GM21515 (cell line): Measurements from ENCODE around the gene NEK1.
A peak's percentile ranks its signal among the peaks of the same experiment; 100 is the strongest.
"Not testable (repeated sequence)": the region's sequence is repeated elsewhere in the genome, so short reads cannot be mapped to it uniquely, and the experiment has no call there.

Experiments used
- ATAC-seq: cut with Tn5 transposase; IDR thresholded peaks from one replicate; pipeline ENCODE4 v1.9.1; 2021; ENCODE audit not compliant: unreplicated experiment

The NEK1 gene

GRCh38 chr4:169601016-169601771 lies 11.2 kb downstream of the NEK1 start:
- ATAC-seq, result peak; percentile 50

GRCh38 chr4:169594560-169595195 lies 17.7 kb downstream of the NEK1 start:
- no peak for ATAC-seq

DNA sequence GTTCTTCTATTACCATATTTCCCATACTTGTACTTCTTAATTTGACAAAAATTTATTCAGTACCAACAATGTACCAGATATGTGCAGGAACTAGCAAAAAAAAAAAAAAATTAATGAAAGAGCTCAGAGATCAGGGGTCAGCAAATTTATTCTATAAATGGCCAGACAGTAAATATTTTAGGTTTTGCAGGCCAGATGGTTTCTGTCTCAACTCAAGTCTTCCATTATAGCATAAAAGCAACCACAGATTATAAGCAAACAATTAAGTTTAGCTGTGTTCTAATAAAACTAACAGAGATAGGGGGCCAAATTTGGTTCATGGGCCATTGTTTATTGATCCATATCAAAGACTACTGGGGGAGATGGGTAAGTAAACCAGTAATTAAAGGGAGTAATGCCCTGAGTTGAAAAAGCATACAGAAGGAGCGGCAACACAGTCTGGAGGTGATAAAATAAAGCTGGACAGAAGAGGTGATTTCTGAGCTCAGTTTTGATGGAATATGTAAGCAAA lies 19.3 kb downstream of the NEK1 start:
- ATAC-seq, result no peak

GRCh38 chr4:169583563-169583962 lies 28.8 kb downstream of the NEK1 start:
- ATAC-seq, result no peak

GRCh38 chr4:169582706-169583105 lies 29.7 kb downstream of the NEK1 start:
- ATAC-seq, result peak; percentile 8

GRCh38 chr4:169582203-169582602 lies 30.2 kb downstream of the NEK1 start:
- ATAC-seq, result peak; percentile 87

DNA sequence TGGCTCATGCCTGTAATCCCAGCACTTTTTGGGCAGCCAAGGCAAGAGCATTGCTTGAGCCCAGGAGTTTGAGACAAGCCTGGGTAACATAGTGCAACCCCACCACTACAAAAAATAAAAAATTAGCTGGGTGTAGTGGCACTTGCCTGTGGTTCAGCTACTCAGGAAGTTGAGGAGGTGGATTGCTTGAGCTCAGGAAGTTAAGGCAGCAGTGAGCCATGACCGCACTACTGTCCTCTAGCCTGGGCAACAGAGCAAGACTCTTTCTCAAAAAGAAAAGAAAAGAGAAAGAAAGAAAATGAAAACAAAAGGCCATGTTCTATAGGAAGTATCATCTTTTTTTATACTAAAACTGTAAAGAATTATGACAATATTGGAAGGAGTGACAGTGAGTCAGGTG lies 38.5 kb downstream of the NEK1 start:
- ATAC-seq, result no peak

- ATAC-seq, result no peak
Measured at GRCh38 chr4:169571435-169571834, 40.9 kb downstream of the NEK1 start.

DNA sequence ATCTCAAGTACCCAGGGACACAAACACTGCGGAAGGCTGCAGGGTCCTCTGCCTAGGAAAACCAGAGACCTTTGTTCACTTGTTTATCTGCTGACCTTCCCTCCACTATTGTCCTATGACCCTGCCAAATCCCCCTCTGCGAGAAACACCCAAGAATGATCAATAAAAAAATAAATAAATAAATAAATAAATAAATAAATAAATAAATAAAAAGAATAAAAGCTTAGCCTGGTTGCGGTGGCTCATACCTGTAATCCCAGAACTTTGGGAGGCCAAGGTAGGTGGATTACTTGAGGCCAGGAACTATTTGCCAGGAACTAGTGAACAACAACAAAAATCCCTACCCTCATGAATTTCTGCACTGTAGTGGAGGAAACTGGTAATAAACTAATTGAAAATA lies 41.4 kb downstream of the NEK1 start:
- ATAC-seq, result not testable (repeated sequence)

DNA sequence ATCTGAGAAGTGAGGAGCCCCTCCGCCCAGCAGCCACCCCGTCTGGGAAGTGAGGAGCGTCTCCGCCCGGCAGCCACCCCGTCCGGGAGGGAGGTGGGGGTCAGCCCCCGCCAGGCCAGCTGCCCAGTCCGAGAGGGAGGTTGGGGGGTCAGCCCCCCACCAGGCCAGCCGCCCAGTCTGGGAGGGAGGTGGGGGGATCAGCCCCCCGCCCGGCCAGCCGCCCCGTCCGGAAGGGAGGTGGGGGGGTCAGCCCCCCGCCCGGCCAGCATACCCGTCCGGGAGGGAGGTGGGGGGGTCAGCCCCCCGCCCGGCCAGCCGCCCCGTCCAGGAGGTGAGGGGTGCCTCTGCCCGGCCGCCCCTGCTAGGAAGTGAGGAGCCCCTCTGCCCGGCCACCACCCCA lies 42.1 kb downstream of the NEK1 start:
- not testable (repeated sequence) for ATAC-seq

- ATAC-seq, result not testable (repeated sequence)
Measured at GRCh38 chr4:169569188-169569587, 43.2 kb downstream of the NEK1 start.

DNA sequence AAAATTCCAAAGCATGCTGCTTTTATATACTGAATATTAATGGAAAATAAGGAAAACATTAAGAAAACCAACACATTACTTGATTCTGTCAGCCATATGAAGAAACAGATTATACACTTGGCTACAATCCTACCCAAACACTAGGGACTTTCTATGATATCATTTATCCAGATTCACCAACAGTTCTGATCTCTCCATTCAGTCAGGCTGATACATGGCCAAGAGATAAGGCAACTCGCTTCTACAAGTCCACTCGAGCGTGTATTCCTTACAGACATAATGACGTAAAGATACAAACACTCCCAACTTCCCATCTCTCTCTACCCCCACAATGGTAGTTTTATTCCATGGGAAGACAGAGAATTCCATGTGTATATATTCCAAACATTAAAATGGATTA lies 44.5 kb downstream of the NEK1 start:
- ATAC-seq, result no peak

DNA sequence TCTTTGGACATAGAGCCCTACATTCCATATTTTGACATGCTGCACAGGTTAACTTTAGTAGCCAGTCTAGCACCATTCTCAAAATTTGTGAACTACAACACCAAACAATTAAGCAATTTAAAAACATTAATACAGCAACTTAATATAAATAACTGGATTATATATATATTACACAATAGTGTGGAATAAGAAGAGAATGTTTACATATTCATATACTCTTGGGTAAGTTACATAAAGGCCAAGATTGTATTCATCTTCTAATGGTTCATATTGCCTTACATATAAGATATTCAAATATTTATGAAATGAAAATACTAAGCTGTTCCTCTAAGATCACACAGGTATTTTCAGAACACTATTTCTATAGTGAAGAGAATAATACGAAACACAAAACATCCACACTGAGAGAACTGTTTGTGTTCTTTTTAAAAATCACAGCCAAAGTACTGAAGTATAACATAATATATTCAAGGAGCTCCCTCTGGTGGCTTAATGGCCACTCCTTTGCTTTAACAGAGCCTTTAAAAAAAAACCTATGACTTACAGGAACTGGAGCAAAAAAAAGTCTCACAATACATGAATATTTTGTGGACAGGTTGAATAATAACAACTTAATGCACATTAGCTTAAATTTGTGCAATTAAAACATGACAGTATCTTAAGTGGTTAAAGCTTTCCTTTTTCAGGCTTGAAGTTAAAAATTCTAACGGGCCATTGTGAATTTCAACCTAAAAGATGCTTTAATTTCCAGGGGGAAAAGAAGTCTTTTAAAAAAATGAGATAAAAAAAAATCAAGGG lies 46.2 kb downstream of the NEK1 start:
- ATAC-seq, result peak; percentile 89

DNA sequence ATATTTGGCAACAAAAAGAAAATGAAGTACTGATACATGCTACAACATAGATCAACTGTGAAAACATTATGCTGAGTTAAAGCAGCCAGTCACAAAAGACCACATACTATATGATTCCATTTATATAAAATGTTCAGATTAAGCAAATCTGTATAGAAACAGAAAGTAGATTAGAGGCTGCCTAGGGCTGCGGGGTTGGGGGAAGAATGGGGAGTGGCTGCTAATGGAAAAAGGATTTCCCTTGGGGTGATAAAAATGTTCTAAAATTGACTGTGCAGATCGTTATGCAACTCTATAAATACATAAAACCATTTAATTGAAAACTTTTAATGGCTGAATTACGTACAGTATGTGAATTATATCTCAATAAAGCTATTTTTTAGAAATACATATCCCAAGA lies 46.8 kb downstream of the NEK1 start:
- no peak for ATAC-seq

- no peak for ATAC-seq
Measured at GRCh38 chr4:169557061-169557636, 55.2 kb downstream of the NEK1 start.

DNA sequence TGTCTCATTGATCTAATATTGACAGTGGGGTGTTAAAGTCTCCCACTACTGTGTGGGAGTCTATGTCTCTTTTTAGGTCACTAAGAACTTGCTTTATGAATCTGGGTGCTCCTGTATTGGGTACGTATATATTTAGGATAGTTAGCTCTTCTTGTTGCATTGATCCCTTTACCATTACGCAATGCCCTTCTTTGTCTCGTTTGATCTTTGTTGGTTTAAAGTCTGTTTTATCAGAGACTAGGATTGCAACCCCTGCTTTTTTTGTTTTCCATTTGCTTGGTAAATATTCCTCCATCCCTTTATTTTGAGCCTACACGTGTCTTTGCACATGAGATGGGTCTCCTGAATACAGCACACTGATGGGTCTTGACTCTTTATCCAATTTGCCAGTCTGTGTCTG lies 65.8 kb downstream of the NEK1 start:
- not testable (repeated sequence) for ATAC-seq

DNA sequence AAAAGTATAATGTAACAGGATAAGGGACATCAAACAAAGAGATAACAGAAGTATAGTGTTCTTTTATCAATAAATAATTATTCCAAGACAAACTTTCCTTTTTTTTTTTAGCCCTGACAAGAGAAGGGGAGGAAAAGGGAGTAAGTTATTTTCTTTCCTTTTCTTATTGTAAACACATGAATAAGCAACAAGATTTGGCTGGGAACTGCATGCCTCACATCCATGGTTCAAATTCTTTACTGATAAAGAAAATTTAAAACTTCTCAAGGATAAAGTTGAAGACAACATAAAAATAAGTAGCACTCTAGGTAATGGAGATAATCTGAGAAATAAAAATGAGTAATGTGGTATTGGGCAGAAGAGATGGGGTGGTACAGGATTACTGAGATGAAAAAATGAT lies 71.6 kb downstream of the NEK1 start:
- ATAC-seq, result no peak

DNA sequence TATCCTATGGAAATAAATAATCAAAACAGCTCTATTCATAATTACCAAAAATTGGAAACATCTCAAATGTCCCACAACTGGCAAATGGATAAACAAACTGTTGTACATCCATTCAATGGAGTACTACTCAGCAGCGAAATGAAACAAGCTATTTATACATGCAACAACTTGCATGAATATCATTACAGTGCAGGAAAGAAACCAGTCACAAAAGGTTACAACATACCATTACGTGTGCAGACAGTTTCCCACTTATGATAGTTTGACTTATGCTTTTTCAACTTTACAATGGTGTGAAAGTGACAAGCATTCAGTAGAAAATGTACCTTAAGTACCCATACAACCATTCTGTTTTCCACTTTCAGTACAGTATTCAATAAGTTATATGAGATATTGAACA lies 82.3 kb downstream of the NEK1 start:
- ATAC-seq, result no peak

GRCh38 chr4:169523796-169524195 lies 88.6 kb downstream of the NEK1 start:
- ATAC-seq, result no peak

- no peak for ATAC-seq
Measured at GRCh38 chr4:169510617-169511016, 101.8 kb downstream of the NEK1 start.

DNA sequence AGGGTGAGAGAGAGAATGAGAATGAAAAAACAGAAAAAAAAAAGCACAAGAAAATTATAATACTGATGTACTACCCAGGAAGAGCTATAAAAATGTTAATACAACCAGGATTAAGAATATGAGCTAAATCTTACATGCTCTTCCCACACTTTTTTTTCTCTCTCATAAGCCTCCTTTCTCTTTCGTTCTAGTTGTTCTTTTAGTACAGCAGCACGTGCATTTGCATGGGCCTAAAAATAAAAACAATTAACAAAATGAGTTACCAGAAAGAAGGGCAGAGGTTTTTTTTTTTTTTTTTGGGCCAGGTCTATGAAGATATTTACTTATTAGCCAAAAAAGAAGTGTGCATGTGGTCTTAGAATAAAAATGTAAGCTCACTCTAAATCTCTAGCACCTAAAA lies 105.5 kb downstream of the NEK1 start:
- ATAC-seq, result no peak
